GM21381 (cell line): ENCODE data around the gene VIPR1.

Experiments
- ATAC-seq: cut with Tn5 transposase; IDR thresholded peaks from one replicate; pipeline ENCODE4 v1.9.1; 2021; ENCODE audit warnings: mild to moderate bottlenecking, moderate library complexity; ENCODE audit not compliant: unreplicated experiment

VIPR1 gene

GRCh38 chr3:42509111-42509510, 6.7 kb downstream of the VIPR1 start:
- no peak for ATAC-seq

- ATAC-seq, result no peak
These were observed 7.9 kb downstream of the VIPR1 start for GRCh38 chr3:42510325-42510724.

GRCh38 chr3:42511201-42511600, 8.8 kb downstream of the VIPR1 start:
- no peak for ATAC-seq

- no peak for ATAC-seq
These were observed 9.3 kb downstream of the VIPR1 start for GRCh38 chr3:42511736-42512135.

- no peak for ATAC-seq
These were observed 10.7 kb downstream of the VIPR1 start for GRCh38 chr3:42513121-42513520.

GRCh38 chr3:42513521-42513920, 11.1 kb downstream of the VIPR1 start:
- ATAC-seq, result no peak

GRCh38 chr3:42514876-42515275, 12.4 kb downstream of the VIPR1 start:
- ATAC-seq, result no peak

GRCh38 chr3:42515391-42515916, 13.0 kb downstream of the VIPR1 start:
- ATAC-seq, result no peak

- no peak for ATAC-seq
These were observed 13.5 kb downstream of the VIPR1 start for GRCh38 chr3:42515976-42516375.

- ATAC-seq, result no peak
These were observed 14.0 kb downstream of the VIPR1 start for GRCh38 chr3:42516443-42516842.

- ATAC-seq, result no peak
These were observed 14.7 kb downstream of the VIPR1 start for GRCh38 chr3:42517117-42517516.

- no peak for ATAC-seq
These were observed 16.5 kb downstream of the VIPR1 start for GRCh38 chr3:42518800-42519567.

GRCh38 chr3:42519568-42519962, 17.1 kb downstream of the VIPR1 start:
- no peak for ATAC-seq

- ATAC-seq, result no peak
These were observed 17.9 kb downstream of the VIPR1 start for GRCh38 chr3:42520336-42520735.

GRCh38 chr3:42520906-42521305, 18.5 kb downstream of the VIPR1 start:
- no peak for ATAC-seq

- ATAC-seq, result no peak
These were observed 22.3 kb downstream of the VIPR1 start for GRCh38 chr3:42524751-42525150.

GRCh38 chr3:42525212-42525611, 22.8 kb downstream of the VIPR1 start:
- no peak for ATAC-seq

GRCh38 chr3:42525736-42526345, 23.4 kb downstream of the VIPR1 start:
- no peak for ATAC-seq

- no peak for ATAC-seq
These were observed 24.3 kb downstream of the VIPR1 start for GRCh38 chr3:42526616-42527367.

- no peak for ATAC-seq
These were observed 25.0 kb downstream of the VIPR1 start for GRCh38 chr3:42527368-42527917.

GRCh38 chr3:42529468-42529867, 27.0 kb downstream of the VIPR1 start:
- ATAC-seq, result no peak
